HG03095 (cell line): Measurements from ENCODE around the gene SH2D1A.
"Not testable (repeated sequence)": the region's sequence is repeated elsewhere in the genome, so short reads cannot be mapped to it uniquely, and the experiment has no call there.

Source experiments
- ATAC-seq: cut with Tn5 transposase; IDR thresholded peaks from one replicate; pipeline ENCODE4 v1.9.1; 2021; ENCODE audit warnings: moderate library complexity; ENCODE audit not compliant: unreplicated experiment

The SH2D1A gene

DNA sequence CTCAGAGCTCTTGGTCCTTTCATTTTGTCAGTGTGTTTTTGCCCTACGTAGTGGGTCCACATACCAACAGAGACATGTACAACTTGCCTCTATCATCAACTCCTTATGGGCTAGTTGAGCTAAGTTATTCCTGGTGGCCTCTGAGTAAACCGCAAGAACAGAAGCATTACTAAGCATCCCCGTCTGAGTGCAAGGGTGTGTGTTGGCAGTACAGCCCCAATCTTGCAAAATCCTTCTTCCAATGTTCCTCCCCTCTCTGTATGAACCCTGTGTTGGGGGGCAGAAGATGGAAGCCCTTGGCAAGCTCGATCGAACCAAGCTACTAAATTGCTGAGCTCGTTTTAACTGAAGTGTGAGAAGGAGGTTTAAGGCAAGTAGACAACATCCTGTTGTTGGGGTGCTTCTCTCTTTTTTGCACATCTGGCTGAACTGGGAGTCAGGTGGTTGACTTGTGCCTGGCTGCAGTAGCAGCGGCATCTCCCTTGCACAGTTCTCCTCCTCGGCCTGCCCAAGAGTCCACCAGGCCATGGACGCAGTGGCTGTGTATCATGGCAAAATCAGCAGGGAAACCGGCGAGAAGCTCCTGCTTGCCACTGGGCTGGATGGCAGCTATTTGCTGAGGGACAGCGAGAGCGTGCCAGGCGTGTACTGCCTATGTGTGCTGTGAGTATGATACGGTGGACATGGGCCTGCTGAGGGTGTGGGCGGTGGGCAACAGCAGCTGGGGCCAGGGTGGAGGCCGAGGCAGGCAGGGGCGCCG is at the start of gene SH2D1A:
Gene SH2D1A (plus strand): TSS at position 447 of the 760 bp plus-strand sequence. CDS start 80 bp downstream, at position 527.
- no peak for ATAC-seq

DNA sequence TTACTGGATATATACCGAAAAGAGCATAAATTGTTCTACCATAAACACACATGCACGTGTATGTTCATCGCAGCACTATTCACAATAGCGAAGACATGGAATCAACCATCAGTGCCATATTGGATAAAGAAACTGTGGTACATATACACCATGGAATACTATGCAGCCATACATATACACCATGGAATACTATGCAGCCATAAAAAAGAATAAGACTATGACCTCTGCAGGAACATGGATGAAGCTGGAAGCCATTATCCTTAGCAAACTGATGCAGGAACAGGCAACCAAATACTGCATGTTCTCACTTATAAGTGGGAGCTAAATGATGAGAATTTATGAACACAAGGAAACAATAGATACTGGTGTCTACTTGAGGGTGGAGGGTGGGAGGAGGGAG is 47.0 kb upstream of the SH2D1A start:
- not testable (repeated sequence) for ATAC-seq

DNA sequence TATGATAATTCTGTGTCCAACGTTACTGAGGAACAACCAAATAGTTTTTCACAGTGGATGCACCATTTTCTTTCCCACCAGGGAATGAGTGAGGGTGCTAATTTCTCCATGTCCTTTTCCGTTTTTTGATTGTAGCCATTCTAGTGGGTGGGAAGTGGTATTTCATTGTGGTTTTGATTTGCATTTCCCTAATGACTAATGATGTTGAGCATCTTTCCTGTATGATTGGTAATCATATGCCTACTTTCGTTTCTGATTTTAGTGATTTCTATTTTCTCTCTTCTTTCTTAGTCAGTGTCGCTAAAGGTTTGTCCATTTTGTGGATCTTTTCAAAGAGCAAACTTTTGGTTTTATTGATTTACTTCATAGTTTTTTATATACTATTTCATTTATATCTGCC is 46.0 kb upstream of the SH2D1A start:
- ATAC-seq = no peak

DNA sequence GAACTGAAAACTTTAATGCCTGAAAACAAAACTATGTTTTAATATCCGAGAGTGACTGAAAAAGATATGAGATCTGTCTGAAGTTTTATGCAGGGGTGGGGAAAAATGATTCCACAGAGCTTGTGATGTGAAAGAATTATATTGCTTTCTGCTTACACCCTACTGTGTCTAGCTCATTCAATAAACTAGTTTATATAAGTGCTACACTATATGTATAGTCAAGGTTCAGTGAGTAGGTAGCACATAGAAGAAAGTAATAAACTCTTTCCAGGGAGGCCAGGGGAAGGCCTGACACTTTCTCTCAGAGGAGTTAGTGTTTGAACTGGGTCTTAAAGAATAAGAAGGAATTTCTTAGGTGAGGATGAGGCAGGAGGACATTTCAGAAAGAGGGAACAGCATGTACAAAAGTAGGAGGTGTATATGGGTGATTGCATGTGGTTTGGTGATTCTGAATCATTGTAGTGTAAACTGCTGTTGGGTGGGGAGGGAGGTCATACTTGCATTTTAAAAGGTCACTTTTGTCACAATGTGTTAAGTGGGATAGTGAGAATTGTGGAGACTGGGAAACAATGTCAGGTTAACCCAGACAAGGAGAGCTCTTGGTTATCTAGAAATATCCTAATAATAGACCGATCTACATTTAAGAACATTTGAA is 39.0 kb upstream of the SH2D1A start:
- ATAC-seq = no peak

DNA sequence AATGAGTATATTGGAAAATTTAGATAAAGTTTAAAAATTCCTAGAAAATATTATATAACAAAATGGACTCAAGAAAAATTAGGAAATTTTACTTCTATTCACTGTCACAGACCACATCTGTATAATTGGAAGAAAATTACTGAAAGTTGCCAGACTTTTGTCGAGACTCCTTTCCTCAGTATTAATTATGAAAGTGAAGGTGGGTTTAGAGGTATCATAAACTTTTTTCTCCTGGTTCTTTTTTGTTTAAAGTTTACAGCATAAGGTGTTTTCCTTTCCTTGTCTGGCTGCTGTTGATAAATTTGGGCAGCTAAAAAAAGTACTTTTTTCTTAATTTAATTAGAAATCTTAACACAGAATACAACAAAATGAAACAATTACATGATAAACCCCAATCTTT is 20.6 kb upstream of the SH2D1A start:
- ATAC-seq = no peak

DNA sequence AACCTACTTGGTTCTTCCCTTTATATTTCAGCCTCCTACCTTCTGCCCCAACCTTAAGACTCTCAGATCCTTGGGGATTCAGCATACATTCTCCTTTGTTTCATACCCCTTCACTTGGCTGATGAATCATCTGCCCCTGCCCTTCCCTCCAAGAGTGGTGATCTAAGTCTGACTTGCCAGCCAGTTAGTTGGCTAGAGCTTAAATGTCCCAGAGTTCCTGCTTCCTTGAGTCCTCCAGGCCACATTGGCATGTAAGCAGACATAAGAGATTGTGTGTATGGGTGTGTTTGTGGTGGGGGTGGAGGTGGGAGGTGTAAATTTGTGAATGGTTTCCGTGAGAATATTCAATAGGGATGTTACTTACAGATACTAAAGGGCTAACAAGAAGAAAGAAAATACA is 17.6 kb upstream of the SH2D1A start:
- no peak for ATAC-seq

DNA sequence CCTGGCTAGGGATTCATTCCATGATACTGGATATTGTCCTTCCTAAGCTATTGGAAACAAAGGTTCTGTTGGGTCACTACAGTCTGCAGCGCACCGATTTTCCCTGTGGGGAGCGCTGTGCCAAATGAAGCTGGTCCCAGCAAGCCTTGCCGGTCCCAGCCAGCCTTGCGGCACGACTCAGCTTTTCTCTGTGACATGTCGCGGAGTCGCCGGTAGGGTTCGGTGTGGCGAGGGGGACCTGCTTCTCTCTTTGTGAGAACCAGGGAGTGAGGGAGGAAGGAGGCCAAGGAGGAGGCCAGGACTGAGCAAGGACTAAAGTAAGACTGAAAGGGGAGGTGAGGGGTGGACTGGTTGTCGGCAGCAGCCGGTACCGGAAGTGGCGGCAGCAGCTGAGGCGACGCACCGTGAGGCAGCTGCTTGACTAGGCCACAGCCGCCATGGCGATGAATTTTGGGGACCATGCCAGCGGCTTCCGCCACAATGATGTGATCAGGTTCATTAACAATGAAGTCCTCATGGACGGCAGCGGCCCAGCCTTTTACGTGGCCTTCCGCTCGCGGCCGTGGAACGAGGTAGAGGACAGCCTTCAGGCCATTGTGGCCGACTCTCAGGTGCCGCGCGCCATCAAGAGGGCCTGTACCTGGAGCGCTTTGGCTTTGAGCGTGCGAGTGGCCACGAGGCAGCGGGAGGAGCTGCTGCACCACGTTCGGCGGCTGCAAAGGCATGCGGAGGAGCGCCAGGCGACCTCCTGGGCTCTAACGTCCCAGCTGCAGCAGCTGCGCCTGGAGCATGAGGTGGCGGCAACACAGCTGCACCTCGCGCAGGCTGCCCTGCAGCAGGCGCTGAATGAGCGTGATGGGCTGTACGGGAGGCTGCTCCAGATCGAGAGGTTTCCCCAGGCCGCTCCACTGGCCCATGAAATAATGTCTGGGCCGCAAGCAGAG is 13.6 kb upstream of the SH2D1A start, which contains the start of gene TEX13D:
Gene TEX13D (plus strand): TSS at position 180 of the 944 bp plus-strand sequence. CDS start 258 bp downstream, at position 438.
- ATAC-seq = no peak

DNA sequence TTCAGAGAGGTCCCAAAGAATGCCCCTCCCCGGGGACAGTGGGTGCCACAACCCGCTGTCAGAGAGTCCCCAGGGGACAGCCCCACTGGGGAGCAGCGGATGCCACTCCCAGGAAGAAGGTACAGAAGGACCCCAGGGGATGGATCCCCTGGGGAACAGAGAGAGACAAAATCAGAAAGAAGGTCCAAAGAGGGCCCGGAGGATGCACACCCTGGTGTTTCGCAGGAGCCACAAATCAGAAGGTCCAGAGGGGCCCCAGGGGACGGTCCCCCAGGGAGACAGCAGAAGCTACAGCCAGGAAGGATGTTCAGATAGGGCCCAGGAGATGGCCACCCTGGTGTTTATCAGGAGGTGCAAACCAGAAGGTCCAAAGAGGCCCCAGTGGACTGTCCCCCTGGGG is 12.5 kb upstream of the SH2D1A start:
- ATAC-seq = no peak

DNA sequence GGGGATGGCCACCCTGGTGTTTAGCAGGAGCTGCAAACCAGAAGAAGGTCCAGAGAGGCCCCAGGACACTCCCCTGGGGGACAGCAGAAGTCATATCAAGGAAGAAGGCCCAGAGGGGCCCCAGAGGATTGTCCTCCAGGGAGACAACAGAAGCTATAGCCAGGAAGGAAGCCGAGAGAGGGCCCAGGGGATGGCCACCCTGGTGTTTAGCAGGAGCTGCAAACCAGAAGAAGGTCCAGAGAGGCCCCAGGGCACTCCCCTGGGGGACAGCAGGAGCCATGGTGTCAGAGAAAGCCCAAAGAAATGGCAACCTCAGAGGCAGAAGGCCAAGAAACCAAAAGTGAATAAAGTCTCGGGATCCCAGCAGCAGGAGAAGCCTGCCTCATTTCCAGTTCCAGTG is 11.8 kb upstream of the SH2D1A start:
- not testable (repeated sequence) for ATAC-seq

DNA sequence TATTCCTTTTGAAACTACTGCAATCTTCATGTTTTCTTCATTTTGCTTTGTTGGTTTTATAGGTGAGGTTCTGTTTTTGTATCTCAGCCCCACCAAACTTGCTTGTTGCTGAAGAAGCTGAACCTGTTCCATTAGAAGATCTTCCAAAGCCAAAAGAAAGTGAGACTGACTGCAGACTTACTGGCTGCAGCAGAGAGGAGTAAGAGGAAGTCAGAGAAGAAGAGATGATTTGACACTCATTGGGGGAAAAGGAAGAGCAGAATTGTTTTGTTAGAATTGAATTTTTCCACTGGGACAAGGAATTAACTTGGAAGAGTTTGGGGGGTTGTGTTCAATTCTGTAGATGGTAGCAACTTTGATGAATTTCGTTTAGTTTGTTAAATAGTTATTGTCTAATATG is 10.8 kb upstream of the SH2D1A start:
- ATAC-seq = no peak

DNA sequence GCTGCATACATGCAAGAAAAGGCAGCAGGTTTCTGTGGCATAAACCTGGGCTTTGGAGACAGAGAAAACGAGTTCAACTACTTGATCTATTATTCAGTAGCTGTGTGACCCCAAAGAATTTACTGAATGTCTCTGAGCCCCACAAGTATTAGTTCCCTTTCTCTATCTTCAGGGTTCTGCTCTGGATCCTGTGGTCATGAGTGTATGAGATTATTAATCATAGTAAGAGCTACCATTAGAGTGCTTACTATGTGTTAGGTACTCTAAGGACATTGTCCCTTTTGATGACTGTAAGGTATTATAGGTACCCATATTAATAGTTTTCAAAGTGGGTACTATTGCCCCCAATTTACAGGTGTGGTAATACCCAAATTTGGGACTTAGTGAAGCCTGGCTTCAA is 8.4 kb upstream of the SH2D1A start:
- no peak for ATAC-seq

DNA sequence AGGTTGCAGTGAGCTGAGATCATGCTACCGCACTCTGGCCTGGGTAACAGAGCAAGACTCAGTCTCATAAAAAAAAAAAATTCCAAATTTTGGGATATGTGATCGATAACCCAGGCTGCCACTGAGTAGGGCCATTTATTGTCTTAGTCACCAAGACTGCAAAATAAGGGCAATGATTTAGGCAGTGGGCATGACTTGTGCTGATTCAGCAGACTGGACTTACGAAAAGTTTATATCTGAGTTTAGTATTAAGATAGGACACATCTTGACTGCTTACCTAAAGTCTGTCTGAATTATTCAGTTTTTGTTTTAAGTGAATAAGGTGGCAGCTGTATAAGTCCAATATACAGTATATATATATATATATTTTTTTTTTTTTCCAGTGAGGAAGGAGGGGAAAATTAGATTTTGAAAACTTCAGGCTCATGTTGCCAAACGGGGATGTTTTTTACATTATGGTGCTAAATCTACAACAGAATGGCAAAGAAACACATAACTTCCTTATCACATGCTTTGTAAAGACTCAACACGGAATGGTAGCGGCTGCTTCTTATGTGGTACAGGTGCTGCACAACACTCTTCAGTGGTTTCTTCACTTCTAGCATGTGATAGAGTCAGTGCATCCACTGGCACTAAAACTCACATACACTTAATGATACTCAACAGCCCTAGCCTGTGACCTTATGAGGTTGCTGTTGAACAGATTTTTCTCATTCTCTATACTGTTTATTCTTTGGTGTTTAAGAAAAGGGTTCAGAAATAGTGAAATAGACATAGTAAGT is 7.4 kb upstream of the SH2D1A start:
- ATAC-seq = no peak

DNA sequence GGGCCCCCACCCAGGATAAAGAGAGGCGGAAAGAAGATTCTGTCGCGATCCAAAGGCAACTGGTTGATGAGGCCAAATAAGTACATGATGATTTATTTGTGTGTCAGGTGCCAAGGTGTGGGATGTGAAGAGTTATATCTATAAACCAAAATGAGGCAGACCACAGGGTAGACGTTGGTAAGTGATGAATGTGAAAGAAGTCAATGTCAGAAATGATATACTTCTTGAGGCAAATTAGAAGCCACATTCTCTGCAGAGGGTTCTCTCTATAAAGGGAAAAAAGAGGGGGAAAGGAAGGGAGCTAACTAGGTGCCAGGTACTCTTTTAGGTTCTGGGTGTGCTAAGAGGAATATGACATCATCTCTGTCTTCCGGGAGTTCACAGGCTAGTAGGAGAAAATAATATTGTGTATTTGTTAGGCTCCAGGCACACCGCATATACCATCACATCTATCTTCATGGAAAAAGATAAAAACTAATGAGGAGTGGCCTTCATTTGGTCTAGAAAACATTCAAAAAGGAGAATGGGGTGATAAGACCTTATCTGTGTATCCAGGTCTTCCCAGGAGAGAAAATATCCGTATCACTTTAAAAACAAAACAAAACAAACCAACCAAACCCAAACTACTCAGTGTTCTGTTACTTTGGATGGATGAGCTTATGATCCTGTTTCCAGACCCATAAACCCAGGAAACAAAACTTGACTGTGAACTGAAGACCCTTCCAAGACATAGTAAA is 4.8 kb upstream of the SH2D1A start:
- ATAC-seq = no peak

DNA sequence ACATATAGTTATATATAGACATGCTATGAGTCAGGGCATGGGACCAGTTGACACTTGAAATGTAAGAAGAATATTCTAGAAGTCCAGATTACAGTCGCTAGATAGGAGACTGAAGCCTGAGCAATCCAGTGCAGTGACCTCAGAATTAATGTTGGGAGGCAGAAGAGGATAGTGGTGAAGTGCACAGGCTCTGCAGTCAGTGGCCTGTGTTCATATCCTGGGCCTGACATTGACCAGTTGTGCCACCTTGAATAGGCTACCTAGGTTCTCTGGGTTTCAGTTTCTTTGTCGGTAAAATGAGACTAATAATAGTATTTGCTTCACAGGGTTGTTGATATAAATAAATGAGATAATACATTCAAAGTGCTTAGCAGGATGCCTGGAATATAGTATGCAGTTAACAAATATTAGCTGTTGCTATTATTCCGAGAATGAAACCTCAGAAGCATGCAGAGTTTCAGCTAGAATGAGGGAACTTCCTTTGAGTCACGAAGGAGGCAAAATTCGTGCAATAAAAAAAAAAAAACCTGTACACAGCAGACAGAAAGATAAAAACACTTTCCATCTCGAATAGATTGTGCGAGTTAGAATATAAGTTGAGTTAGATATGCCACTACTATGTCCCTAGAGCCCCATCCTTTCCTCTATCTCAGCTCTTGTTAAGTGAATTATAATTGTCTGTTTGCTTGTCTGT is 4.0 kb upstream of the SH2D1A start:
- ATAC-seq = no peak

DNA sequence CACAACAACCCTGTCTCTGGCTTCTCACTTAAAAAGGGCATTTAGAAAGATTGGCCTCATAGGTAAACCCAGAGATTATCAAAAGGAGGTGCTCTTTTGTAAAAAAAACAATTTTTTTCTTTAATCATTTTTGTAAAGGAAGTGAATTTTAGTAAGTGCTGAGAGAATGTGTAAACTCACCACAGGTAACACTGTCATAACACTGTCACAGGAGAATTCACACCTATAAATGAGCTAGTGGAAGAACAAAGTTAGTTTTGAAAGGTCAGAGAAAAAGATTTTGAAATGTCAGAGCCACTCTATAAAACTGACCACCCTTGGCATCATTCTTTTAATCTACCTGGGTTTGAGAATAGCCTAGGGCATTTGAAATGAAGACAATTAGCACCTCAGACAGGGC is 3.3 kb upstream of the SH2D1A start:
- no peak for ATAC-seq

DNA sequence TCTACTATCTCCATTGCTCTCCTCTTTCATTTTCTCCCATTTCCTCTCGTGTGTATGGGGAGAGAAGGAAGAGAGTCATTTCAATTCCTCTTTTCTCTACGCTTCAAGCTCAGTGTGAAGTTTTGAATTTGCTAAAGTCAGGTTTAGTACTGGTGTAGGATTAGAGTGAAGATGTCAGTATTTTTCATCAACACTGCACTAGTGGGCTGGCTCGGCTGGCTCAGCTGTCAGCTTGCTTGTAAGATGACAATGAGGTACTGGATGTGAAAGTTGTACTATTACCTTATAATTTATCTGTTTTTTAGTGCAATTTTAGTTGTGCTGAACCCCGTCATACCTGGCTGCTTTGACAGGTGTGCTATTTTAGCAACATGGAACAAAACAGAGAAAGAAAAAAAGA is 2.1 kb upstream of the SH2D1A start:
- ATAC-seq = no peak

DNA sequence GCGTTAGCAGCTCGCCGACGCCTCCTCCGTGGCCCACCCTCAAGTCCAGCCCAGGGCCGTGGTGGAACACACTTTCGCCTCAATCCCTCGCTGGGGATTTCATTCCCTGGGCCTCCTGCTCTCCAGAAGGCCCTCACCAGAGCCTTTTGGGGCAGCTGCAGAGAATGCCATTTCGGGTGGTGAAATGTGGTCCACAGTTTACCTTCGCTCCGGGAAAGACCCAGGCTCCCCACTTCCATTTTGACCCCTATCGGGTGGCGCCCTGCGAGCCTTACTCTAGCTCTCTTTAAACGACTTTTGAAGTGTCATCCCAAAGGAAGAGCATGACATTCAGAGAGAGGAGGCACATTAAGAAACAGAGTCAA is 496 bp downstream of the SH2D1A start:
- no peak for ATAC-seq

DNA sequence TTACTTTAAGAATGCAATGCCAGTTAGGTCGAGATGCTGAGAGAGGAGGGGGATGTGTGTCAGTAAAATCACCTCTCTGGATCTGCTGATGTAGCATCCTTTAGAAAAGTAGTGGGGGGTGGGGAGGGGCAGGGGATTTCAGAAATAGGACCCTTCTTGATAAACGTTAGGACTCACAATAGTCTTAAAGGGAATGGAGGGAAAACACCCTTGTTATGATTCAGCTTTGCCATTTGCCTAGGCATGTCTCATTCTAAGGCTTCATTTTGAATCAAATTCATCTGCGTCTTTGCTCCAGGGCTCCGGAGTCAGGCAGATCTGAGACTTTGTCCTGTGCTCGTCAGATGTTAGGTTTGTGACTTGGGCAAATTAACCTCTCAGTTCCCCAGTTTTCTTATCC is 879 bp downstream of the SH2D1A start:
- ATAC-seq = no peak

DNA sequence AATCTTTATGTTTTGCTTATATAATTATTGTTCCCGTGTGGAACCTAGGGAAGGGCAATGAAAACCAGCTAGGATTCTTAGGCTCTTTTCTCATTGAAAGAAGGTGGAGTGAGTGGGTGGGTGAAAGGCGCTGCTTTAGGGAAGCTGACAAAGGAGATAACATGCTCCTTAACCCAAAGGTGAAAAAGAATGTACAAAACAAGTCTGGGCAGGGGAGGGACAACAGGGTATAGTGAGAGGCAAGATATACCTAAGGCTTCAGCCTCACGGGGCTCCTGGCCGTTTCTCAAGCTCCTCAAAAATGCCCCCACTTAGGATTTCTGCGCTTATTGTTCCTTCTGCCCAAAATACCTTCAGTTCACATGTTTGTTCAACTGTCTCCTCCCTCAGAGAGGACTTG is 1.8 kb downstream of the SH2D1A start:
- no peak for ATAC-seq
